Activated naive CD8-positive, alpha-beta T cell treated with anti-CD3 and anti-CD28 coated beads, Interleukin-2, amount 50 U/mL, for 16 hours (primary cell): ENCODE results near the gene NPPA.
"Not testable (repeated sequence)": the region's sequence is repeated elsewhere in the genome, so short reads cannot be mapped to it uniquely, and the experiment has no call there.

Experiments used
- DNase-seq: peaks from one replicate; pipeline ENCODE4 v3.0.0-alpha.2; 2020; ENCODE audit warnings: low read depth, low spot score

The NPPA gene

GRCh38 chr1:11807133-11807532, 40.5 kb downstream of the NPPA start:
- DNase-seq: no peak

- no peak for DNase-seq
These were observed 41.2 kb downstream of the NPPA start for GRCh38 chr1:11806307-11806936.

GRCh38 chr1:11805422-11806306, 41.9 kb downstream of the NPPA start, which contains the start of the genes CLCN6 and MTHFR:
TSS of gene CLCN6 (plus strand) at chr1:11806191. CDS start at chr1:11806263, 72 bp downstream.
TSS of gene MTHFR (minus strand) at chr1:11805964. CDS start at chr1:11803116, 2,848 bp downstream.
- DNase-seq: peak; percentile 95

GRCh38 chr1:11804666-11805421, 42.7 kb downstream of the NPPA start:
- DNase-seq: no peak

- DNase-seq: not testable (repeated sequence)
These were observed 43.5 kb downstream of the NPPA start for GRCh38 chr1:11803924-11804665.

GRCh38 chr1:11802973-11803885, 44.4 kb downstream of the NPPA start:
- no peak for DNase-seq

- no peak for DNase-seq
These were observed 45.0 kb downstream of the NPPA start for GRCh38 chr1:11802616-11802972.

GRCh38 chr1:11800756-11801433, 46.7 kb downstream of the NPPA start:
- no peak for DNase-seq

- no peak for DNase-seq
These were observed 47.2 kb downstream of the NPPA start for GRCh38 chr1:11800391-11800755.

- DNase-seq: no peak
These were observed 47.7 kb downstream of the NPPA start for GRCh38 chr1:11799896-11800295.

GRCh38 chr1:11799099-11799498, 48.5 kb downstream of the NPPA start:
- no peak for DNase-seq

GRCh38 chr1:11797525-11798216, 49.9 kb downstream of the NPPA start:
- DNase-seq: no peak

GRCh38 chr1:11796036-11796828, 51.4 kb downstream of the NPPA start:
- DNase-seq: no peak
